Measurements from ENCODE around the gene ADD3.

- no peak for TF ChIP-seq EZH2 (IDR thresholded peaks at IDR 0.05; ENCODE audit: insufficient read depth, poor library complexity, severe bottlenecking)
- TF ChIP-seq EZH2phosphoT487 (IDR thresholded peaks at IDR 0.05; ENCODE audit: insufficient read depth, low read depth) = no peak
These were observed 47.1 kb upstream of the ADD3 start for GRCh38 chr10:109960682-109961081.

Measured in GM23248 (cell line).